Gastrocnemius medialis (tissue), 4 donors: ENCODE data around the gene SUGCT. TPM values are rescaled to one million over a fixed set of nuclear protein-coding genes. Genes with fewer than 3 reads are reported as not detected.

Experiments
- ATAC-seq, 2 donors: fragments of 150-250 bp; one replicate each; pipeline ENCODE4 v1.9.1; 2016
- DNase-seq, 2 donors: peaks; one replicate each; pipeline ENCODE4 v3.0.0-alpha.2; 2019
- H3K27ac ChIP-seq, 4 donors: fragments of 200-600 bp; sonication (generic); 1 replicate in 1 of 4; 2 replicates in 3 of 4; pipeline ENCODE4 v1.5.1; 2016 to 2018; ENCODE audit warnings: mild to moderate bottlenecking in 2 of 4, moderate library complexity in 1 of 4
- H3K27me3 ChIP-seq, 3 donors: fragments of 200-600 bp; sonication (generic) in 2 of 3; 1 replicate in 1 of 3; 2 replicates in 2 of 3; pipeline versions ENCODE4 v1.5.1 to v1.6.0; 2016 to 2019; ENCODE audit warnings: mild to moderate bottlenecking in 1 of 3, moderate library complexity in 1 of 3
- H3K36me3 ChIP-seq, 2 donors: fragments of 200-600 bp; sonication (generic) in 1 of 2; one replicate each; pipeline ENCODE4 v1.5.1; 2017 to 2018
- H3K4me1 ChIP-seq, 2 donors: fragments of 200-600 bp; sonication (generic) in 1 of 2; one replicate each; pipeline ENCODE4 v1.5.1; 2016 to 2017; ENCODE audit warnings: mild to moderate bottlenecking in 2 of 2
- H3K4me3 ChIP-seq, 4 donors: fragments of 200-600 bp; sonication (generic) in 3 of 4; 1 replicate in 1 of 4; 2 replicates in 3 of 4; pipeline ENCODE4 v1.5.1; 2016 to 2019; ENCODE audit warnings: mild to moderate bottlenecking in 2 of 4
- H3K9me3 ChIP-seq, 3 donors: fragments of 200-600 bp; sonication (generic) in 2 of 3; 1 replicate in 1 of 3; 2 replicates in 2 of 3; pipeline ENCODE4 v1.5.1; 2016 to 2019
- POLR2A ChIP-seq, 2 donors: fragments of 450-650 bp; IDR thresholded peaks; one replicate each; pipeline ENCODE4 v1.6.1; 2017; ENCODE audit warnings: antibody characterized with exemption in 2 of 2, mild to moderate bottlenecking in 2 of 2, moderate library complexity in 2 of 2
- in situ Hi-C, 4 donors: fragments of 200-750 bp; cut with MboI; loops; one replicate each; pipeline versions ENCODE4 v1.15.0 to v1.8.0; 2017; ENCODE audit warnings: low sequenced_read_pairs in 4 of 4
- intact Hi-C: fragments of 100-400 bp; cut with DNase I; formaldehyde crosslinking; loops from one replicate; pipeline ENCODE4 v1.15.1; 2023; ENCODE audit warnings: low total_unique reads
- total RNA-seq, 4 donors: library from RNA; depleted of rRNA; stranded (reverse); fragments of >200 nt; gene quantifications; one replicate each; pipeline versions ENCODE4 v1.1.0 to v1.2.3, GENCODE V29; 2016
- TF ChIP-seq, protein P1 (sequence below), 5 experiments: fragments of 450-650 bp in 3 of 5; fragments of 200-600 bp in 2 of 5; sonication (generic) in 2 of 5; IDR thresholded peaks in 4 of 5; conservative IDR thresholded peaks in 1 of 5; 1 replicate in 4 of 5; 2 replicates in 1 of 5; pipeline ENCODE4 v1.5.1; 2016 to 2019; ENCODE audit warnings: antibody characterized with exemption in 5 of 5, mild to moderate bottlenecking in 3 of 5, moderate library complexity in 3 of 5

SUGCT gene
- total RNA-seq, 4 donors from 2014 or later: 2.3 to 3.5 (median 2.9) TPM

DNA sequence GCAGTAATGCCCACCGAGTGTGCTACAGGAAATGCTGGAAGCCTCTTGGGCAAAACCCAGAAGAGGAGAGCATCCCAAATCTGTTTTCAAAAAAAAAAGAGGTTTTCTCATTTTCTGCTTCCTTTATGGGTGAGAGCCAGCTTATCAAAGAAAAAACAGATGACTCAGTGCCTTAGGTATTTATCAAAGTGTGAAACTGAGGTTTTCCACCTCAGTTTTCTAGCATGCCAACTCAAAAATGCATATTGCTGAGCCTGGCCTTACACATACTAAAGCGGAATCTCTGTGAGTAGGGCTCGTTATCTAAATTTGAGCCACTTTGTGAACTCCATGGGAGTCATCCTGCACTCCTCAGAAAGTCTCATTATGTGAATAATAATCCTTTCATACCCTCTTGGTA, 705.1 kb downstream of the SUGCT start:
- no peak overlapping the region for H3K4me3 ChIP-seq
- intact Hi-C loops (no loop called here), in situ Hi-C loops (no loop called here)
- DNase-seq (no peak), ATAC-seq (no peak)
- H3K36me3 ChIP-seq: no peaks in the 10 kb centered on the region
- no peaks in the 10 kb centered on the region for H3K4me1 ChIP-seq
- TF ChIP-seq POLR2A (IDR thresholded peaks at IDR 0.05): no peak
- TF ChIP-seq, protein P1, sequence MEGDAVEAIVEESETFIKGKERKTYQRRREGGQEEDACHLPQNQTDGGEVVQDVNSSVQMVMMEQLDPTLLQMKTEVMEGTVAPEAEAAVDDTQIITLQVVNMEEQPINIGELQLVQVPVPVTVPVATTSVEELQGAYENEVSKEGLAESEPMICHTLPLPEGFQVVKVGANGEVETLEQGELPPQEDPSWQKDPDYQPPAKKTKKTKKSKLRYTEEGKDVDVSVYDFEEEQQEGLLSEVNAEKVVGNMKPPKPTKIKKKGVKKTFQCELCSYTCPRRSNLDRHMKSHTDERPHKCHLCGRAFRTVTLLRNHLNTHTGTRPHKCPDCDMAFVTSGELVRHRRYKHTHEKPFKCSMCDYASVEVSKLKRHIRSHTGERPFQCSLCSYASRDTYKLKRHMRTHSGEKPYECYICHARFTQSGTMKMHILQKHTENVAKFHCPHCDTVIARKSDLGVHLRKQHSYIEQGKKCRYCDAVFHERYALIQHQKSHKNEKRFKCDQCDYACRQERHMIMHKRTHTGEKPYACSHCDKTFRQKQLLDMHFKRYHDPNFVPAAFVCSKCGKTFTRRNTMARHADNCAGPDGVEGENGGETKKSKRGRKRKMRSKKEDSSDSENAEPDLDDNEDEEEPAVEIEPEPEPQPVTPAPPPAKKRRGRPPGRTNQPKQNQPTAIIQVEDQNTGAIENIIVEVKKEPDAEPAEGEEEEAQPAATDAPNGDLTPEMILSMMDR (IDR thresholded peaks at IDR 0.05 in 4 of 5, conservative IDR thresholded peaks at IDR 0.05 in 1 of 5): no peak
- H3K27me3 ChIP-seq: no peaks in the 10 kb centered on the region
- H3K9me3 ChIP-seq: no peaks in the 10 kb centered on the region
- no peak overlapping the region for H3K27ac ChIP-seq

DNA sequence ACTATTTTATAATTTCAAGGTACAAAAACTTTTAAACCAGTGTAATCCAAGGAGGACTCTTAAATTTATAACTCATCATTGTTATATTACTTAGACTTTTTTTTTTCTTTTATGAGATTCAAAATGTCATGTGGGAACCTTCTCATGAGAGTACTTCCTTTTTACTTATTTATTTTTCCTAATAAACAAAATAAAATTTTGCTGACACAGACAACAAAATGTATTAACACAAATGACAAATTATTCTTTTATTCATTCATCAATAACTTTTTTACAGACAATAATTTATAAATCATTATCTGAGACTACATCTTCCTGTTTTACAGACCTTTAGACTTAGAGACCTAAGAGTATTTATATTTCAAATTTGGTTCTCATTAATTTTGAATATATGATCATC, 706.2 kb downstream of the SUGCT start:
- no peak for TF ChIP-seq POLR2A (IDR thresholded peaks at IDR 0.05)
- TF ChIP-seq, protein P1 (IDR thresholded peaks at IDR 0.05 in 4 of 5, conservative IDR thresholded peaks at IDR 0.05 in 1 of 5): no peak
- Histone ChIP-seq H3K9me3 (no peaks in the 10 kb centered on the region), H3K4me3 (no peak overlapping the region), H3K27me3 (no peaks in the 10 kb centered on the region), H3K36me3 (no peaks in the 10 kb centered on the region), H3K27ac (no peak overlapping the region), H3K4me1 (no peaks in the 10 kb centered on the region)
- intact Hi-C loops (no loop called here), in situ Hi-C loops (no loop called here)
- ATAC-seq (no peak), DNase-seq (no peak)

DNA sequence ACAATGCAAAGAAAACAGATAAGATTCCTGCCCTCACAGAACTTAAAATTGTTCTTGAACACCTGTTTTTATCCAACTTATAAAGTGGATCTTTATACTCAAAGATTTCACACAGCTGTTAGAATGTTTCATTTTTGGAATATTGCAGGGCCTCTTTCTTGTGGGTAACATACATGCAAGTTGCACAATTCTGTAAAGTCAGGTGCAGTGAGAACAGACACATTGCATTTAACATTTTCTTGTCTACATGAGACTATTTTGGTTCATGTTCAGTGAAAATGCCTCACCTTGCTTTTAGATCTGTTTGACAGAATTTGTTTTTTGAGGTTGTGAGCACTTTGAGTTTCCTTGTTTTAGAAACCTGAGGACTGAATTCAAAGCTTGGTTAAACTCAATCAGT, 707.8 kb downstream of the SUGCT start:
- intact Hi-C loops (no loop called here), in situ Hi-C loops (no loop called here)
- no peak overlapping the region for H3K27ac ChIP-seq
- DNase-seq (no peak), ATAC-seq (no peak)
- H3K9me3 ChIP-seq: no peaks in the 10 kb centered on the region
- no peak for TF ChIP-seq POLR2A (IDR thresholded peaks at IDR 0.05)
- TF ChIP-seq, protein P1 (IDR thresholded peaks at IDR 0.05 in 4 of 5, conservative IDR thresholded peaks at IDR 0.05 in 1 of 5): no peak
- H3K4me1 ChIP-seq: no peaks in the 10 kb centered on the region
- no peaks in the 10 kb centered on the region for H3K27me3 ChIP-seq
- no peak overlapping the region for H3K4me3 ChIP-seq
- no peaks in the 10 kb centered on the region for H3K36me3 ChIP-seq

DNA sequence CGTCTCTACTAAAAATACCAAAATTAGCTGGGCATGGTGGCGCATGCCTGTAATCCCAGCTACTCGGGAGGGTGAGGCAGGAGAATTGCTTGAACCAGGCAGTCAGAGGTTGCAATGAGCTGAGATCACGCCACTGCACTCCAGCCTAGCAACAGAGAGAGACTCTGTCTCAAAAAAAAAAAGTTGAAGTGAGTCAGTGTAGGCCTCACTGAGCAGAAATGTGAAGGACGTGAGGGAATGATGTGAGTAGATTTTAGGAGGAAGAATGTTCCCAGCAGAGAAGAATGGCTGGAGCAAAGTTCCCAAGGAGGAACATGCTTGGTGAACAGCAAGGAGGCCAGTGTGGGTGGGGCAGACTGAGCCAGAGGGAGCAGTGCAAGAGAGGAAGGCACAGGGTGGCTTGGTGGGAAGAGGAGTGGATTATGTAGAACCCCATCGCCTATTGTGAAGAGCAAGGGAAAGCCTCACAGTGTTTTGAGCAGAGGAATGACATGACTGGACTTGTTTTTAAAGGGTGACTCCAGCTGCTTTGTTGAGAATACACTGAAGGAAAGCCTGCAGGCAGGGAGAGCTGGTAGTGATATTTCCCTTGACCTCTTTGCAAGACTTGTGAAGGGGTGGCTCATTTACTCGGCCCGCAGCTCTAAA, 708.7 kb downstream of the SUGCT start:
- no peaks in the 10 kb centered on the region for H3K27me3 ChIP-seq
- intact Hi-C loops: no loop called here
- in situ Hi-C loops: no loop called here
- TF ChIP-seq, protein P1 (IDR thresholded peaks at IDR 0.05 in 4 of 5, conservative IDR thresholded peaks at IDR 0.05 in 1 of 5): no peak
- no peak for TF ChIP-seq POLR2A (IDR thresholded peaks at IDR 0.05)
- ATAC-seq: no peak
- no peaks in the 10 kb centered on the region for H3K36me3 ChIP-seq
- no peak for DNase-seq
- no peak overlapping the region for H3K4me3 ChIP-seq
- no peaks in the 10 kb centered on the region for H3K4me1 ChIP-seq
- H3K27ac ChIP-seq: no peak overlapping the region
- H3K9me3 ChIP-seq: no peaks in the 10 kb centered on the region

DNA sequence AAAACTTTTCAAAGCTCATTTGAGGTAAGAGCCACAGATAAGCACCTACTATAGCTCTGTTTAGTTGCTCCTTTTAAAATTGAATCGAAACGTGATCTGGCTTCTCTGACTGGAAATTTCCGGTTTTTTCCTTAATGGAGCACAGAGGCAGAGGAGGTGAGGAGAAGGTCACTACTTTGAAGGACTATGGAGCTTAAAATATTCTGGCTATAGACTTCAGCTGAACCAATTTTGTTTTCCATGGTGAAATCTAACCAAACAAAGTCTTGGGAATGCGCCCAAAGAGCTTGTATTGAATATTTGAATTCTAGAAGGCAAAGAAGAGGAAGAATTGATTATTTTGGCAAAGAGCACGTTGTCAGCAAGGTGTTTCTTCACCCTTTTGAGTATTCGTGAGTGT, 711.1 kb downstream of the SUGCT start:
- intact Hi-C loops: no loop called here
- Histone ChIP-seq H3K27me3 (no peaks in the 10 kb centered on the region), H3K9me3 (no peaks in the 10 kb centered on the region), H3K27ac (no peak overlapping the region), H3K36me3 (no peaks in the 10 kb centered on the region), H3K4me3 (no peak overlapping the region), H3K4me1 (no peaks in the 10 kb centered on the region)
- in situ Hi-C loops: no loop called here
- DNase-seq (no peak), ATAC-seq (no peak)
- TF ChIP-seq POLR2A (IDR thresholded peaks at IDR 0.05): no peak
- TF ChIP-seq, protein P1 (IDR thresholded peaks at IDR 0.05 in 4 of 5, conservative IDR thresholded peaks at IDR 0.05 in 1 of 5): no peak
